Peyer's patch (tissue), 4 donors: ENCODE data around the gene RNF13. TPM values are rescaled to one million over a fixed set of nuclear protein-coding genes. Genes with fewer than 3 reads are reported as not detected.

Source experiments
- DNase-seq, 3 donors: peaks; one replicate each; pipeline ENCODE4 v3.0.0-alpha.2; 2017 to 2019
- H3K27ac ChIP-seq, 4 donors: fragments of 200-600 bp; sonication (generic); one replicate each; pipeline ENCODE4 v1.5.1; 2016 to 2019
- H3K27me3 ChIP-seq, 2 donors: fragments of 200-600 bp; sonication (generic); one replicate each; pipeline ENCODE4 v1.5.1; 2019
- H3K36me3 ChIP-seq, 3 donors: fragments of 200-600 bp; sonication (generic); one replicate each; pipeline ENCODE4 v1.5.1; 2016 to 2019
- H3K4me1 ChIP-seq, 4 donors: fragments of 200-600 bp; sonication (generic); one replicate each; pipeline ENCODE4 v1.5.1; 2016 to 2019
- H3K4me3 ChIP-seq, 4 donors: fragments of 200-600 bp; sonication (generic); 1 replicate in 3 of 4; 2 replicates in 1 of 4; pipeline ENCODE4 v1.5.1; 2016 to 2019; ENCODE audit warnings: mild to moderate bottlenecking in 1 of 4
- H3K9me3 ChIP-seq, 4 donors: fragments of 200-600 bp; sonication (generic); one replicate each; pipeline ENCODE4 v1.5.1; 2016 to 2019; ENCODE audit warnings: mild to moderate bottlenecking in 1 of 4
- CTCF ChIP-seq, 6 experiments: fragments of 450-650 bp in 4 of 6; fragments of 200-600 bp in 2 of 6; sonication (generic) in 1 of 6; IDR thresholded peaks; one replicate each; pipeline ENCODE4 v1.5.1; 2017 to 2019; ENCODE audit warnings: antibody characterized with exemption in 6 of 6, mild to moderate bottlenecking in 3 of 6, moderate library complexity in 1 of 6
- POLR2A ChIP-seq, 2 donors: fragments of 450-650 bp; IDR thresholded peaks; one replicate each; pipeline ENCODE4 v1.5.1; 2017; ENCODE audit warnings: antibody characterized with exemption in 2 of 2, mild to moderate bottlenecking in 2 of 2, moderate library complexity in 2 of 2
- total RNA-seq, 4 donors: library from RNA; depleted of rRNA; stranded (reverse); fragments of >200 nt; gene quantifications; one replicate each; pipeline ENCODE4 v1.1.0, GENCODE V29; 2016

Gene RNF13
- total RNA-seq, 4 donors from 2014 or later, result 35.0 to 74.3 (median 58.1) TPM

GRCh38 chr3:149900322-149900721, 87.3 kb downstream of the RNF13 start:
- H3K9me3 ChIP-seq, result no peaks in the 10 kb centered on the region
- H3K4me3 ChIP-seq, result no peak overlapping the region
- DNase-seq, result no peak
- H3K27me3 ChIP-seq, result no peaks in the 10 kb centered on the region
- H3K27ac ChIP-seq, result no peak overlapping the region
- peaks cover 0 to 13% (median 0%) of the 10 kb centered on the region in 3 donors for H3K36me3 ChIP-seq
- no peaks in the 10 kb centered on the region for H3K4me1 ChIP-seq
- TF ChIP-seq POLR2A (IDR thresholded peaks at IDR 0.05) (no peak), CTCF (IDR thresholded peaks at IDR 0.05) (no peak)

GRCh38 chr3:149901770-149902169, 88.8 kb downstream of the RNF13 start:
- peaks cover 0 to 5% (median 0%) of the 10 kb centered on the region in 3 donors for H3K36me3 ChIP-seq
- H3K9me3 ChIP-seq, result no peaks in the 10 kb centered on the region
- TF ChIP-seq CTCF (IDR thresholded peaks at IDR 0.05) (no peak), POLR2A (IDR thresholded peaks at IDR 0.05) (no peak)

GRCh38 chr3:149902498-149903139, 89.6 kb downstream of the RNF13 start:
- Histone ChIP-seq H3K27ac (no peak overlapping the region), H3K27me3 (no peaks in the 10 kb centered on the region), H3K36me3 (no peaks in the 10 kb centered on the region), H3K4me3 (no peak overlapping the region), H3K4me1 (no peaks in the 10 kb centered on the region), H3K9me3 (no peaks in the 10 kb centered on the region)
- DNase-seq, result no peak
- no peak for TF ChIP-seq POLR2A (IDR thresholded peaks at IDR 0.05)
- peak in 3 of 6 experiments; percentile 4 to 11 (median 5) for TF ChIP-seq CTCF (IDR thresholded peaks at IDR 0.05)

More at GRCh38 chr3:149901770-149902169, 88.8 kb downstream of the RNF13 start:
- no peak overlapping the region for H3K4me3 ChIP-seq
- H3K27ac ChIP-seq, result no peak overlapping the region
- no peak for DNase-seq
- no peaks in the 10 kb centered on the region for H3K27me3 ChIP-seq
- no peaks in the 10 kb centered on the region for H3K4me1 ChIP-seq

- Histone ChIP-seq H3K36me3 (no peaks in the 10 kb centered on the region), H3K27ac (no peak overlapping the region), H3K9me3 (no peaks in the 10 kb centered on the region), H3K27me3 (no peaks in the 10 kb centered on the region), H3K4me3 (no peak overlapping the region), H3K4me1 (no peaks in the 10 kb centered on the region)
- TF ChIP-seq CTCF (IDR thresholded peaks at IDR 0.05) (no peak), POLR2A (IDR thresholded peaks at IDR 0.05) (no peak)
- DNase-seq, result no peak
These were observed 93.0 kb downstream of the RNF13 start for GRCh38 chr3:149906036-149906435.

GRCh38 chr3:149908424-149908957, 95.5 kb downstream of the RNF13 start:
- TF ChIP-seq CTCF (IDR thresholded peaks at IDR 0.05), result no peak
- no peak for TF ChIP-seq POLR2A (IDR thresholded peaks at IDR 0.05)
- Histone ChIP-seq H3K36me3 (peaks cover 0 to 6% (median 0%) of the 10 kb centered on the region in 3 donors), H3K4me1 (no peaks in the 10 kb centered on the region), H3K9me3 (no peaks in the 10 kb centered on the region), H3K27ac (no peak overlapping the region), H3K4me3 (no peak overlapping the region), H3K27me3 (no peaks in the 10 kb centered on the region)
- DNase-seq, result no peak
